Islet of Langerhans (tissue), 1 donor: ENCODE data around the gene PRIM2.
"Not testable (repeated sequence)": the region's sequence is repeated elsewhere in the genome, so short reads cannot be mapped to it uniquely, and the experiment has no call there.

Experiments used
- FAIRE-seq: peaks from one replicate; lab custom pipeline; 2011; peaks lifted over from hg19 to GRCh38; lab: Jason Lieb, UNC

Gene PRIM2

GRCh38 chr6:57510390-57510789 is 193.0 kb downstream of the PRIM2 start:
- FAIRE-seq, result not testable (repeated sequence)

- not testable (repeated sequence) for FAIRE-seq
Measured at GRCh38 chr6:57515171-57515570, 197.7 kb downstream of the PRIM2 start.

DNA sequence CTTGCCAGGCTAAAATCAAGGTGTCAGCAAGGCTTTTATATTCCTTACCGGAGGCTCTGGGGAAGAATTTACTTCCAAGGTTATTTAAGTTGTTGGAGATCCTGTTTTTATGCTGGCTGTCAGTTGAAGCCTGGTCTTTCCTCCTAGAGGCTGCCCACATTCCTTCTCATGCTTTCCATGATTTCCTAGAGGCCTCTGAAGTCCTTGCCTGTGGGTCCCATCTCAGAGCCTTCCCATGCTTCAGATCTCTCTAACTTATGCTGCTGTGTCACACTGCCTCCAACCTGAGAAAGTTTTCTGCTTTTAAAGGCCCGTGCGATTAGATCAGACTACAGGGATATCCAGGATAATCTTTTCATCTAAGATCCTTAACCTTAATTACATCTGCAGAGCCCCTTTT is 198.4 kb downstream of the PRIM2 start:
- not testable (repeated sequence) for FAIRE-seq

DNA sequence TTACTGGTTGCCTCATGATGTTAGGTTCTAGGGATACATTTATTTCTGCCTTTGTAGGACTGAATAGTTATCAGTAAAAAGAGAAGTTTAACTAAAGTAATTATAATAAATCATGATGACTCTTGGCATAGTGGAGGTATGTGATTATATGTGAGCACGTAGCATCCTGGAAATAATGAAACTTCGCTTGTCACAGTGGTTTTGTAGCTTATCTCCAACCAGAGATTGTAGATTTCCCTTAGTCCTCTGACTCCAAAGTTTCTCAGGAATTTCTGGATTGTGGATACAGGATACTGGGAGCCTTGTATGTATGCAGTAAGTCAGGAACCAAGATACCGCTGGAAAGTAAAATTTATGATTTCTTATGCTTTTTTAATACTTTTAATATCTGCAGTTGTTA is 199.3 kb downstream of the PRIM2 start:
- not testable (repeated sequence) for FAIRE-seq

GRCh38 chr6:57519198-57519597 is 201.8 kb downstream of the PRIM2 start:
- FAIRE-seq, result not testable (repeated sequence)

GRCh38 chr6:57521085-57521484 is 203.7 kb downstream of the PRIM2 start:
- FAIRE-seq, result not testable (repeated sequence)

DNA sequence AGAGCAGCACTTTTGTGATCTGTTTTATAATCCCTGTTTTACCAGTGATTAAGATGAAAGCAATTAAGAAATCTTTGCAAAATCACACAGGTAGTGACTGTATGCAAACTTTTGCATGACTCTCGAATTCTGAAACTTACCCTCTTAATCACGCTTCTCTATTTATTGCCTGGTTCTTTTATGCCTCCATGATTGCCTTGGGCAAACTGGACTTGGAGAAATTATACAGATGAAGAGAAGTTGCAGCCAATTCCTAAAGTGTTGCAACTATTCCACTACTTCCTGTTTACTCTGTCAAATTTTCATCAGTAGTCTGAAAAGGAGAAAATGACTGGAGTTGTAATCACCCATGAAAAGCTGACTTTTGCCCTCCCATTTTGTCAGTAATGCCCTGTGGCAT is 205.8 kb downstream of the PRIM2 start:
- FAIRE-seq, result not testable (repeated sequence)

DNA sequence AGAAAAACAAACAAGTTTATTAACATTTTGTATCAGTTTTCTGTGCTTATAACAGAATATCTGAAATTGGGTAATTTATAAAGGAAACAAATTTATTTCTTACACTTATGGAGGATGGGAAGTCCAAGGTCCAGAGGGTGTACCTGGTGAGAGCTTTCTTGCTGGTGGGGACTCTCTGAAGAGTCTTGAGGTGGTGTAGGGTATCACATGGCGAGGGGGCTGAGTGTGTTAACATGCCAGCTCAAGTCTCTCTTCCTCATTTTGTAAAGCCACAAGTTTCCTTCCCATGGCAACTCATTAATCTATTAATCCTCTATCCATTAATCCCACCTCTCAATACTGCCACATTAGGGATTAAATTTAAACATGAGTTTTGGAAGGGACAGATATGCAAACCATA is 212.3 kb downstream of the PRIM2 start:
- FAIRE-seq, result not testable (repeated sequence)

DNA sequence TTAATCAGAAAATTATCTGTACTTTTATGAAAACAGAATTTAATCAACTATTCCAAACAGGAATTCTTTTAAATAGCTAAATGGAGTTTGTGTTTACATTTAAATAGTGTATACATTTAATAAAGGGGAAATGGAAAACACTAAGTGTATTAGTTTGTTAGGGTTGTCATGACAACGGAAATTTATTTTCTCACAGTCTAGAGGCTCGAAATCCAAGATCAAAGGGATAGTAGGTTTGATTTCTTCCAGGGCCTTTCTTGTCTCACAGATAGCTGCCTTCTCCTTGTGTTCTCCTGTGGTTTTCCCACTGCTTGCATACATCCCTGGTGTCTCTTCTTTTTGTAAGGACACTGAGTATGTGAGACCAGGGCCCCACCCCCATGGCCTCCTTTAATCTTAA is 215.2 kb downstream of the PRIM2 start:
- FAIRE-seq, result not testable (repeated sequence)

- not testable (repeated sequence) for FAIRE-seq
Measured at GRCh38 chr6:57535121-57535520, 217.7 kb downstream of the PRIM2 start.

DNA sequence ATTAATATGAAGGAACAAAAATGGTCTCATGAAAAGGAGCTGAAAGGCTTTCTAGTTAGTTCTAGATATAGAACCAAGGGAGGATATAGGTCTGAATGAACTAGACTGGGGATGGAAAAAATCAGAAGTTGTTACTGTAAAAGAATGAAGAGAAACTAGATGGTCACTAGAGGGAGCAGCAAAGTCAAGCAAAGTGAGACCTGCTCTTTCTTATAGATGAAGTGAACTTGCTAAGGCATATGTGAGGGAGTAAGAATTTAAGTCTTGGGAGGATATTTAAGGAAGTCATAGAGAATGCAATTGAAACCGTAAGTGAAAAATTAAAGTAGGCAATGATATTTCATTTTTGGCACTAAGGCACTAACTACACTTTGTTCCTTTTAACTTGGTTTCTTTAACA is 218.6 kb downstream of the PRIM2 start:
- not testable (repeated sequence) for FAIRE-seq

GRCh38 chr6:57537916-57538315 is 220.5 kb downstream of the PRIM2 start:
- FAIRE-seq, result not testable (repeated sequence)

DNA sequence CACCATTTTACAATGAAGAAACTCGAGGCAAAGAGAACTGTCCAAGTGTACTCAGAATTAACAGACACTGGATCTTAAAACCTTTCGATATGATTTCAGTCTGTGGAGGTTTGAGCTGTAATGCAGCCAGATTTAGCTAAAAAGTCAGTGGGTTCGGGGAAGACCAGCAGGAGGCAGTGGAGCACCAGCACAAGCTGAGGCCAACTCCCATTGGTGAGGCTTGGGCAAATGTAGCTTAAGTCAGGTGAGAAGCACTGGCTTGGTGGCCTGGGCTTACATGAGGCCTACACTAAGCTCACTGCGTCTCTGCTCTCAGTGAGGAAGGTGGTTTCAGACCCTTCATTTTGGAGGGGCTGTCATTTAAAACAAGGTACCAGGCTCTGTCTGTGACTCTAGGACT is 234.5 kb downstream of the PRIM2 start:
- FAIRE-seq, result not testable (repeated sequence)

DNA sequence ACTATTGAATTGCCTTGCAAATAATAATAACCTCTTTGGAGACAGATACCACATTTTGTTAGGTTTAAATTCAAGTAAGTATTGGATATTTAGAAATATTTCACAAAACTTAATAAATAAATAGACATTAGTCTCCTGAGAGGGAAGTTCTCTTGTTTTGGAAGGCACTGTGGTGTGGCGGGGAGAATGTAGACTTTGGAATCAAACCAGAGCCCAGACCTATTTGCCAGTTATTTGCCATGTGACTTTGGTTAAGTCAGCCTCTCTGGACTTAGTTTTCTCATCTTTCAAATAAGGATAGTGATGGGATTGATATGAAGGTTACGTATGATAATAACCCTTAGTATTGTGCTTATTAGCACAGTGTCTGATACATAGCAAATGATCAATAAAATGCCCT is 240.4 kb downstream of the PRIM2 start:
- not testable (repeated sequence) for FAIRE-seq

- FAIRE-seq, result not testable (repeated sequence)
Measured at GRCh38 chr6:57559170-57559569, 241.7 kb downstream of the PRIM2 start.

DNA sequence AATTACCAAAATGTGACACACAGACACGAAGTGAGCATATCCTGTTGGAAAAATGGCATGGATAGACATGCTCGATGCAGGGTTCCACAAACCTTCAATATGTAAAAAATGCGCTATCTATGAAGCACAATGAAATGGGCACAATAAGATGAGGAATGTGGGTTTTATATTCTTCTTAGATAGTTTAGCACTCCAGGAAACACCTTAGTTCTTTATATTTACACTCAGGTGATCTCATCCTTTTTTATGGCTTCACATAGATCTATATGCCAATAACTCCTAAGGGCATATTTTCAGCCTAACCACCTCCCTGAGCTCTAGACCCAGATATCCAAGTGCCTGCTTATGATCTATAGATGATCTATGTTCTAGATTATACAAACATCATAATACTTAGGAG is 244.8 kb downstream of the PRIM2 start:
- not testable (repeated sequence) for FAIRE-seq

DNA sequence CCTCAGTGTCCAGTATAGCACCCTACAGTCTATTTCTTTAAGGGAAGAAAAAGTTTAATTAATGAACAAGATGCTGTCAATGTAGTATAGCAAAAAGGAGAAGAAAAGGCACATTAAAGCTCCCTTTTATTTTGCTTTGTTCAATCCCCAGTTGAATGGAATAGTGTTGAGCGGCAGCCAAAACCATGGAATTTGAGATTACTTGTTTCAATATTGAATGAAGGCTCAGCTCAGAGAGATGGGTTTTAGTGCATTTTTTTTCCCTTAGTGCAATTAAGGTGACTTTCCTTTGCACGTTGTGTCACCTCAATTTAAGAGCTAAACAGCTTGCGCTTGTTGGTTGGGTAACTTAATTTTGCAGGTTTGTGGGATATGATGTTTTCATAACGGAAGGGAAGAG is 254.7 kb downstream of the PRIM2 start:
- FAIRE-seq, result not testable (repeated sequence)

- not testable (repeated sequence) for FAIRE-seq
Measured at GRCh38 chr6:57572844-57573243, 255.4 kb downstream of the PRIM2 start.

- not testable (repeated sequence) for FAIRE-seq
Measured at GRCh38 chr6:57577023-57577422, 259.6 kb downstream of the PRIM2 start.

DNA sequence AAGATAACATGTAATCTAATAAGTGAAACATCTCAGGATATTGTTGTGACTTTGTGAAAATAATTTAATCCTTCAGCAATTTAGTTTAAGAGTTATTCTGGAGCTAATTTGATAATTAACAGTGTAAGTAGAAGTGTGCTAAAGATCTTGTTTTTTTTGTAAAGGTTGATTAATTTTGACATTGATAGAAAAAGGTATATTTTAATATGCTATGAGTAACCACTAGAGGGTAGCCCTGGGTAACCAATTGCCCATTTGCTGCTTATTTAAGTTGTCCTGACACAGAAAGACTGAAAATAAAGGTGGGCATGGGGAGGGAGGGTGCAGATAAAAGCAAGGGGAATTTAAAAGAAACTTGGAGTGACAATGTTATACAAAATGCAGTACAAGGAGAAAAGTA is 262.1 kb downstream of the PRIM2 start:
- FAIRE-seq, result peak; percentile 97

GRCh38 chr6:57581586-57581985 is 264.2 kb downstream of the PRIM2 start:
- FAIRE-seq, result not testable (repeated sequence)

- FAIRE-seq, result not testable (repeated sequence)
Measured at GRCh38 chr6:57601105-57601504, 283.7 kb downstream of the PRIM2 start.

DNA sequence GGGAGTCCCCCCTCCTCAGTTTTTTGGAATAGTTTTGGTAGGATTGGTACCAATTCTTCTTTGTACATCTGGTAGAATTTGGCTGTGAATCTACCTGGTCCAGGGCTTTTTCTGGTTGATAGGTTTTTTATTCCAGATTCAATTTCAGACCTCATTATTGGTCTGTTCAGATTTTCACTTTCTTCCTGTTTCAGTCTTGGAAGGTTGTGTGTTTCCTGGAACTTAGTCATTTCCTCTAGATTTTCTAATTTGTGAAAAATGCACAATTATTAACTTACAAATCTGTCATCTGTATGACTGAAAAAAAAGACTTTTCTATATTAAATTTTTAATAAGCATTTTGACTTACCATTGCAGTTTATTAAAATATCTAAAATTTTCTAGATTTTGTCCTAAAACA is 287.9 kb downstream of the PRIM2 start:
- not testable (repeated sequence) for FAIRE-seq

- FAIRE-seq, result not testable (repeated sequence)
Measured at GRCh38 chr6:57606331-57606730, 288.9 kb downstream of the PRIM2 start.

DNA sequence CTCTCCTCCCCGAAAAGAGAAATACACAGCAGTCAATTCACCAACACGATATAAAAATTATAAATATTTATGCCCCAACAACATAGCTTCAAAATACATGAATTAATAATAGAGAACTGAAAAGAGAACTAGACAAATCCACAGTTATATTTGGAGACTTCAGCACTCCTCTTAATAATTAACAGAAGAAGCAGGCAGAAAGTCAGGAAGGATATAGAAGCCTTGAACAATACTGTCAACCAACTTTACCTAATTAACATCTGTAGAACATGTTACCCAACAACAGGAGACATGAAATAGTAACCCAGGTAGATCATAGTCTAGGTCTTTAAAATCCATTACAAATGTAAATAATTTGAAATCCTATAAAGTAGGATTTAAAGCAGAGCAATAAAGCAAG is 293.2 kb downstream of the PRIM2 start:
- FAIRE-seq, result not testable (repeated sequence)
